Endodermal cell (in vitro differentiated cells): ENCODE measurements around the gene NXPH4. TPM values are rescaled to one million over a fixed set of nuclear protein-coding genes. Genes with fewer than 3 reads are reported as not detected.

Source experiments
- DNase-seq: peaks from one replicate; pipeline ENCODE4 v3.0.0-alpha.2; 2017
- H3K27ac ChIP-seq: 2 replicates; pipeline ENCODE4 v1.5.1; 2013; ENCODE audit warnings: mild to moderate bottlenecking, low read depth, low read length, moderate library complexity
- H3K27me3 ChIP-seq: 2 replicates; pipeline ENCODE4 v1.6.1; 2013; ENCODE audit warnings: mild to moderate bottlenecking, low read length, moderate library complexity; ENCODE audit not compliant: insufficient read depth, control insufficient read depth, poor library complexity, severe bottlenecking
- H3K36me3 ChIP-seq: 2 replicates; pipeline ENCODE4 v1.7.0; 2013; ENCODE audit warnings: mild to moderate bottlenecking, low read length, moderate library complexity; ENCODE audit not compliant: control insufficient read depth, insufficient read depth
- H3K4me1 ChIP-seq: one replicate; pipeline ENCODE4 v1.7.0; 2013; ENCODE audit warnings: low read length; ENCODE audit not compliant: control insufficient read depth, insufficient read depth
- H3K4me3 ChIP-seq: 2 replicates; pipeline ENCODE4 v1.5.1; 2013; ENCODE audit warnings: mild to moderate bottlenecking, low read length, moderate library complexity
- H3K9ac ChIP-seq: 2 replicates; pipeline ENCODE4 v1.6.1; 2013; ENCODE audit warnings: mild to moderate bottlenecking, low read length, moderate library complexity; ENCODE audit not compliant: poor library complexity, severe bottlenecking; ENCODE audit errors: extremely low read depth
- H3K9me3 ChIP-seq: 2 replicates; pipeline ENCODE4 v1.6.1; 2013; ENCODE audit warnings: mild to moderate bottlenecking, low read length, moderate library complexity; ENCODE audit not compliant: control insufficient read depth
- H3K27ac Mint-ChIP-seq: 2 replicates; pipeline ENCODE4 v1.8.0; 2020; ENCODE audit warnings: mixed read lengths
- H3K27me3 Mint-ChIP-seq: 2 replicates; pipeline ENCODE4 v1.8.0; 2021; ENCODE audit warnings: mild to moderate bottlenecking, mixed read lengths; ENCODE audit not compliant: insufficient read depth
- H3K36me3 Mint-ChIP-seq: 2 replicates; pipeline ENCODE4 v1.8.0; 2020; ENCODE audit warnings: low read depth, mixed read lengths
- H3K4me1 Mint-ChIP-seq: 2 replicates; pipeline ENCODE4 v1.8.0; 2020; ENCODE audit warnings: mixed read lengths
- H3K4me3 Mint-ChIP-seq: 2 replicates; pipeline ENCODE4 v1.8.0; 2020; ENCODE audit warnings: mild to moderate bottlenecking, moderate library complexity, mixed read lengths
- H3K9me3 Mint-ChIP-seq: 2 replicates; pipeline ENCODE4 v1.8.0; 2020; ENCODE audit warnings: mild to moderate bottlenecking, mixed read lengths
- WGBS, 2 experiments: methylation state at CpG; one replicate each; pipeline versions ENCODE4 v1.1.5 to v1.1.7; 2013; ENCODE audit warnings: missing lambda C conversion rate in 2 of 2, mixed read lengths in 1 of 2; ENCODE audit not compliant: insufficient coverage in 1 of 2, insufficient read length in 1 of 2; 5-methylcytosine and 5-hydroxymethylcytosine counted together
- total RNA-seq, 2 donors: library from RNA; stranded (reverse); fragmentation: NEBNext Ultra II Directional in 1 of 2; extraction: Animal tissue kit (Norgen Biotek cat#: 25700) in 1 of 2; gene quantifications; 2 replicates in 1 of 2; 3 replicates in 1 of 2; pipeline ENCODE4 v1.2.1, GENCODE V29; 2021
- TF ChIP-seq, protein P1 (sequence below): fragments of 200-600 bp; sonication (generic); conservative IDR thresholded peaks from 2 replicates; pipeline ENCODE4 v1.5.0; 2021; ENCODE audit warnings: antibody characterized with exemption, mild to moderate bottlenecking

NXPH4 gene
- total RNA-seq, 2 donors from 2014 or later: 0.31 to 1.1 TPM

DNA sequence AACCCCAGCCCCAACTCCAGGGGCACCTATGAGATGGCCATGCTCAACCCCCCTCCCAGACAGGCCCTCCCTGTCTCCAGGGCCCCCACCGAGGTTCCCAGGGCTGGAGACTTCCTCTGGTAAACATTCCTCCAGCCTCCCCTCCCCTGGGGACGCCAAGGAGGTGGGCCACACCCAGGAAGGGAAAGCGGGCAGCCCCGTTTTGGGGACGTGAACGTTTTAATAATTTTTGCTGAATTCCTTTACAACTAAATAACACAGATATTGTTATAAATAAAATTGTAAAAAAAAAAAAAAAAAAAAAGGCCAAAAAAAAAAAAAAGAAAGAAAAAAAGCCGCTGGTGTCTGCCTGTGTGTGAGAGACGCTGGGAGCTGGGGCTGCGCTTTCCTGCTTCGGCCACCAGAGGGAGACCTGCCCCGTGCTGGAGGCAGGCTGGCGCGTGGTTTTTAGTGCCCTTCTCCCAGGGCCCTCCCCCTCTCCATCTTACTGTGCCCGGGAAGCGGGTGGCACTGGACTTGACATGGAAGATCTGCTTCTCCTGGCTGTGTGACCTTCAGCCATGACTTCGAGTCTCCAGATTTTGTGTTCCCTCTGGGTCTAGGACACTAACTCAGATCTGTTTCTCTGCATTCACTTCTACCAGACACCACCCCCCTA is 3.4 kb upstream of the NXPH4 start:
- peaks cover 46% of the 10 kb centered on the region for H3K27me3 Mint-ChIP-seq
- peak; percentile 98 for DNase-seq
- 6 to 10% methylated on average over 6 to 12 of the region's 16 CpGs for WGBS, 2 experiments
- Histone ChIP-seq H3K9me3 (no peaks in the 10 kb centered on the region), H3K36me3 (no peaks in the 10 kb centered on the region), H3K9ac (no peak overlapping the region), H3K27me3 (peaks cover 47% of the 10 kb centered on the region), H3K27ac (no peak overlapping the region), H3K4me1 (no peaks in the 10 kb centered on the region), H3K4me3 (no peak overlapping the region)
- TF ChIP-seq, protein P1, sequence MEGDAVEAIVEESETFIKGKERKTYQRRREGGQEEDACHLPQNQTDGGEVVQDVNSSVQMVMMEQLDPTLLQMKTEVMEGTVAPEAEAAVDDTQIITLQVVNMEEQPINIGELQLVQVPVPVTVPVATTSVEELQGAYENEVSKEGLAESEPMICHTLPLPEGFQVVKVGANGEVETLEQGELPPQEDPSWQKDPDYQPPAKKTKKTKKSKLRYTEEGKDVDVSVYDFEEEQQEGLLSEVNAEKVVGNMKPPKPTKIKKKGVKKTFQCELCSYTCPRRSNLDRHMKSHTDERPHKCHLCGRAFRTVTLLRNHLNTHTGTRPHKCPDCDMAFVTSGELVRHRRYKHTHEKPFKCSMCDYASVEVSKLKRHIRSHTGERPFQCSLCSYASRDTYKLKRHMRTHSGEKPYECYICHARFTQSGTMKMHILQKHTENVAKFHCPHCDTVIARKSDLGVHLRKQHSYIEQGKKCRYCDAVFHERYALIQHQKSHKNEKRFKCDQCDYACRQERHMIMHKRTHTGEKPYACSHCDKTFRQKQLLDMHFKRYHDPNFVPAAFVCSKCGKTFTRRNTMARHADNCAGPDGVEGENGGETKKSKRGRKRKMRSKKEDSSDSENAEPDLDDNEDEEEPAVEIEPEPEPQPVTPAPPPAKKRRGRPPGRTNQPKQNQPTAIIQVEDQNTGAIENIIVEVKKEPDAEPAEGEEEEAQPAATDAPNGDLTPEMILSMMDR: peak; percentile 92
- no peak overlapping the region for H3K4me3 Mint-ChIP-seq
- peak overlapping the region; percentile 79 for H3K27ac Mint-ChIP-seq
- peaks cover 17% of the 10 kb centered on the region for H3K4me1 Mint-ChIP-seq
- H3K9me3 Mint-ChIP-seq: no peaks in the 10 kb centered on the region
- peaks cover 3% of the 10 kb centered on the region for H3K36me3 Mint-ChIP-seq

DNA sequence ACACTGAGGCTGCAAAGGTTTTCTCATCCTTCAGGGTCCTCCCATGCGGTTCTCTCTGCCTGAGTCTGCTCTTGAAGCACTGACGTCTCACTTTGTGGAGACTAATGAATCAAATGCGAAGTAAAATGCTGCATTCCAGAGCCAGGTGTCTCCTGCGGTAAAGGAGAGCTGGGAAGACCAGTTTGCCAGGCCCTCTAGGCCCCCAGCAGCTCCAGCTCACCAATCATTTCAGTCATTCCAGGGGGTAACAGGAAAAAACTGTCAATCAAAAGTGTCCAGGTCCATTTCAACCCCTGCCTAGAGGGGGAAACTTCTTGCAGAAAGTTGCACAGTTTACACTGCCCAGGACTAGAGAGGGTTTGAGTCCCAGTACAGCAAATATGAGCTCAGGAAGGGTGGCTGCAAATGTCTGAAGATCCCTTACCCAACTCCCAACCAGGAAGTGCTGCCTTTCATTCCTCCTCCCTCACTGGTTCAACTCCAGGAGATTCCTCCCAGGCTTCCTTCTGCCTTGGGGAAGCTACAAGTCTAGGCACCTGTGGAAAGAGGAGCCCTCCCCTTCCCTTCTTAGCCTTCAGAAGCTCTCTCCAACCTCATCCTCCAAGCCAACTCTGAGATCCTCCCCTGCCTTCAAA is 2.7 kb upstream of the NXPH4 start:
- no peak for DNase-seq
- no peaks in the 10 kb centered on the region for H3K9me3 ChIP-seq
- H3K27ac ChIP-seq: no peak overlapping the region
- WGBS, 2 experiments: 69 to 77% methylated on average over 4 of the region's 4 CpGs
- Mint-ChIP-seq H3K4me3 (no peak overlapping the region), H3K9me3 (no peaks in the 10 kb centered on the region), H3K27me3 (peaks cover 53% of the 10 kb centered on the region), H3K36me3 (peaks cover 3% of the 10 kb centered on the region), H3K4me1 (peaks cover 24% of the 10 kb centered on the region), H3K27ac (no peak overlapping the region)
- no peaks in the 10 kb centered on the region for H3K4me1 ChIP-seq
- no peaks in the 10 kb centered on the region for H3K36me3 ChIP-seq
- H3K9ac ChIP-seq: no peak overlapping the region
- no peak overlapping the region for H3K4me3 ChIP-seq
- H3K27me3 ChIP-seq: peaks cover 54% of the 10 kb centered on the region
- TF ChIP-seq, protein P1: no peak

GRCh38 chr12:57214398-57214781 is 2.2 kb upstream of the NXPH4 start:
- Histone ChIP-seq H3K4me3 (no peak overlapping the region), H3K4me1 (peaks cover 2% of the 10 kb centered on the region), H3K9me3 (no peaks in the 10 kb centered on the region), H3K27ac (no peak overlapping the region), H3K9ac (no peak overlapping the region), H3K36me3 (no peaks in the 10 kb centered on the region), H3K27me3 (peaks cover 59% of the 10 kb centered on the region)
- H3K4me1 Mint-ChIP-seq: peaks cover 29% of the 10 kb centered on the region
- WGBS, 2 experiments: 11 to 12% methylated on average over 5 to 14 of the region's 14 CpGs
- peak; percentile 95 for DNase-seq
- TF ChIP-seq, protein P1: peak; percentile 89
- no peak overlapping the region for H3K27ac Mint-ChIP-seq
- no peaks in the 10 kb centered on the region for H3K9me3 Mint-ChIP-seq
- H3K36me3 Mint-ChIP-seq: peaks cover 3% of the 10 kb centered on the region
- H3K27me3 Mint-ChIP-seq: peaks cover 58% of the 10 kb centered on the region
- H3K4me3 Mint-ChIP-seq: no peak overlapping the region
